ENCODE results near the gene ZBTB46. TPM values are rescaled to one million over a fixed set of nuclear protein-coding genes. Genes with fewer than 3 reads are reported as not detected.
A peak's percentile ranks its signal among the peaks of the same experiment; 100 is the strongest.

Gene ZBTB46
- total RNA-seq, 1 donor from 2014 or later = 13.5 TPM

DNA sequence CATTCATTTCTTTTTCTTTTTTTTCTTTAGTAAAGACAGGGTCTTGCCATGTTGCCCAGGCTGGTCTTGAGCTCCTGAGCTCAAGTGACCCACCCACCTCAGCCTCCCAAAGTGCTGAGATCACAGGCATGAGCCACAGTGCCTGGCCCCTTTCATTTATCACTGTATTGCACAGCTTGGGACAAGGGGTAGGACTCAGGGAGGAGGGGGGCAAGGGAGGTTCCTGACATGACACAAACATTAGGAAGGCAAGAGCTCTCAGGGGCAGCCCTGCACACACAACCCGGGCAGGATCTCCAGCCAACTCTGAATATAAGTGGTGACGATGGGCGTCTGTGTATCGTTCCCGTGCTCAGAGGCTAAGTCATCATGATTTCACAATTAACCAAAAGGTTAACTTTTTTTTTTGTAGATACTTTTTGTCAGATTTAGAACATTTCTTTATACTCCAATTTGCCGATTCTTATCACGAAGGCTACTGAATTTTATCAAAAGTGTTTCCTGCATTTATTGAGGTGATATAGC lies 71.6 kb downstream of the ZBTB46 start:
- no peak for DNase-seq
- intact Hi-C loops (cut with DNase I) = no loop called here
- no peak for ATAC-seq (ENCODE audit: poor library complexity)

DNA sequence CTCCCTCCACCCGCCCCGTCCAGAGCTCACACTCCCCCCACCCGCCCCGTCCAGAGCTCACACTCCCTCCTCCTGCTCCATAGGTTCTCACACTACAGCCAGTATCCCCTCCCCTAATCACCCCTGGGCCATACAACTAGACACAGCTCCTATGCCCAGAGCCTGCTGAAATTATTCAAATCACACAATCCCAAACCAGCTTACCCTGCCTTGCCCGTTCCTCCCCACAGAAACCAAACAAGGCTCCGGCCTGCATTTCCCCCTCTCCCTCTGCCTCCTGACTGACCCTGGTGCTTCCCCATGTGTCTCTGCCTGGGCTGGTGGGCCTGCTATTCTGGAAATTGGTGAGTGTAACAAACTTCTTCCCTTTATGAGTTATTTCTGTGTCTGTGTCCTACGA lies 72.9 kb downstream of the ZBTB46 start:
- intact Hi-C loops (cut with DNase I) = no loop called here
- no peak for ATAC-seq (ENCODE audit: poor library complexity)
- no peak for DNase-seq

DNA sequence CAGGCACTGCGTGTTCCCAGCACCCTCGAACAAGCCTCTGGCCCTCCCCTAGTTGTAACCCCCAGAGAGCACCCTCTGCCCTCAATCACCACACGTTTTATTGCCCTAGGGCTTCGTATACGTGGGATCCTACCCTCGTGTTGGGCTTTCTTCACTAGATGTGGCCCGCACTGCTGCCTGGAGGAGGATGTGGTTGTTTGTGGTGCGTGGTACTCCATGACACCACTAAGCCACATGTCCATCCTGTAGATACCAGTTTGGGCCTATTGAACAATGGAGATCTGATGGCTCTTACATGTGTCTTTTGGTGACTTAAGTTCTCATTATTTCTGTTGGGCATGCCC lies 74.4 kb downstream of the ZBTB46 start:
- intact Hi-C loops (cut with DNase I) = no loop called here
- DNase-seq = no peak
- ATAC-seq (ENCODE audit: poor library complexity) = no peak

DNA sequence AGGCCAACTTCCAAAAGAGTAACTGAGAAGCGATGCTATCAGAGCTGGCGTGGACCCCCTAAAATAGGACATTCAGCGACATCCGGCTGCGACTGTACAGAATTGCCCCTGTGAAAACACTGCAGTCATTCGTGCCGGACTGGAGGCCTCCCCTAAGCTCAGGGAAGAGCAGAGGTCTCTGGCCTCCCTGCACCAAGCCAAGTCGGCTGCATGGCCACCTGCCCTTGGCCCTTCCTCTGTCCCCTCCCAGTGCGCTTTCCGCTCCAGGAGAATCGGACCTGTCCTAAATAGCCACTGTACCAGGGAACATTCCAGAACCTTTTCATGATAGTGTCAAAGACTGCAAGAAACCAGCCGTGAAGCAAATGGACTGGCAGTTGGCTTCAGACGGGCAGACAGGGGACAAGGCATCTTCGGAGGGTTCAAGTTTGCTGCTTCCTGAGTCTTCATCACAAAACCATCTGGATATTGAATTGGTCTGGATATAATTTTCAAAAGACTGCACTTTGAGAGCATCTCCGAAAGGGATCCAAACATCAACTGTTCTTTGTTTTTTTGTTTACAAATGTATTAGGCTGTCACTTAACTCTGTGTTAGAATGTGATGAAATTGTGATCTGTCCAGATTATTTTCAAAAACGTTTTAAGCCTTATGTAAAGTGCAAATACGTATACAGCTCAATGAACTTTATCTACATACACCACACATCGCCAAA lies 75.0 kb downstream of the ZBTB46 start:
- no peak for ATAC-seq (ENCODE audit: poor library complexity)
- DNase-seq = no peak
- intact Hi-C loops (cut with DNase I) = no loop called here

DNA sequence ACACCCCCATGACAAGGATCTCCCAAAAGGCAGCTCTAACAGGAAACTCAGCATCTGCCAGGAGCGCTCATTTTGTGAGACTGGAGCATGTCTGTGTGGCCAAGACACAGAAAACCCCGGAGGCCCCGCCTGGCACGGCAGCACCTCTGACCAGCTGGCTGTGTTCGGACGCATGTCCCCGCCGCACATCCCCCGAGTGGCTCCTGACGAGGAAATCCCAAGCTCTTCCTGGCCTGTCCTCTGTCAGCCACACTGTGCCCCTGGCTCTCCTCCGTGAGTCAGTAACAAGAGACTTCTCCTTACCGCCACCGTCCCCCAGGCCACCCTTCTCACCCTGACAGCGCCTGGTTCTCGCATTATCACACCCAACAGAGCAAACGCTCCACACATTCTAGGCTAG lies 77.1 kb downstream of the ZBTB46 start:
- ATAC-seq (ENCODE audit: poor library complexity) = peak; percentile 14
- intact Hi-C loops (cut with DNase I) = no loop called here

DNA sequence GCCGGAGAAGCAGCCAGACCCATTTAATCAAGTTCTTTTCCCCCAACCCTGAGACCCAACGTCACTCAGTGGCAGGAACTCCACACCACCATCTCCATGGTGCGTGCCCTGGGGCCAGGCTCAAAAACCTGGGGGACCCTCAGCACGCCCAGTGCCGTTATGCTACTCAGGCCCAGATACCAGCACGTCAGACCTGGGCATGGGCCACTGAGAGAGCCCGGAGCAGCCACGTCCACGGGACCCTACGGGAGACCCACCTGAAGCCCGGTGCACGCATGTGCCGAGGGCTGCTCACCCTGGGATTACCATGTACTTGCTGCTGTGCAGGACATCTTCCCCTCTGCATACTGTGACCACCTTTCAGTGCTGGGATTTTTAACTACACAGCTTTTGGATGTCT lies 77.7 kb downstream of the ZBTB46 start:
- ATAC-seq (ENCODE audit: poor library complexity) = no peak
- DNase-seq = no peak
- intact Hi-C loops (cut with DNase I) = no loop called here

More for the DNA sequence above, 77.1 kb downstream of the ZBTB46 start:
- no peak for DNase-seq

DNA sequence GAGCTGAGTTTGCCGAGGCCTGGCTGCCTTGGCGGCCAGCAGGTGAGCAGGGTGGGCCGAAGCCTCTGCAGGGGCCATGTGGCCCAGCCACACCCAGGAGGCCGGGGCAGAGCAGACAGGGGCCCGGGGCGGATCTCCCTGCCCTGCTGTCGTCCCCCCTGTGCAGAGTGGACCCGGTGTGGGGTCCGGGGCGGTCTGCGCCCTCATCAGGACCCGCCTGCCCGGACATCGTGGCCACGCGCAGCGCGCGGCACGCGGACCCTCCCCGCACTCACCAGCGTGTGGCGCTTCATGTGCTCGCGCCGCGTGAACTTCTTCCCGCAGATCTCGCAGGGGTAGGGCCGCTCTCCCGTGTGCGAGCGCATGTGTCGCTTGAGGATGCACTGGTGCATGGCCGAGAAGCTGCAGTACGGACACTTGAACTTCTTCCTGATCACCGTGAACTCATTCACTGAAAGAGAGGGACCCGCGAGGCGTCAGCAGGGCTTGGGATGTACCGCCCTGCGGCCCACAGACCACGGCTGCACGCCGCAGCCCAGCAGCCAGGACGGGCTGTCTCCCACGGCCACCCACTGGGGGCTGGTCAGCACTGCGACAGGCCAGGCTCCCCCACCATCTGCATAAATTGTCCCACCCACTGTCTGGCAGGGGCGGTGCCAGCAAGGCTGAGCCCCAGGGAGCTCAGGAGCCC lies 78.5 kb downstream of the ZBTB46 start:
- ATAC-seq (ENCODE audit: poor library complexity) (no peak), DNase-seq (no peak)
- intact Hi-C loops (cut with DNase I) = no loop called here

DNA sequence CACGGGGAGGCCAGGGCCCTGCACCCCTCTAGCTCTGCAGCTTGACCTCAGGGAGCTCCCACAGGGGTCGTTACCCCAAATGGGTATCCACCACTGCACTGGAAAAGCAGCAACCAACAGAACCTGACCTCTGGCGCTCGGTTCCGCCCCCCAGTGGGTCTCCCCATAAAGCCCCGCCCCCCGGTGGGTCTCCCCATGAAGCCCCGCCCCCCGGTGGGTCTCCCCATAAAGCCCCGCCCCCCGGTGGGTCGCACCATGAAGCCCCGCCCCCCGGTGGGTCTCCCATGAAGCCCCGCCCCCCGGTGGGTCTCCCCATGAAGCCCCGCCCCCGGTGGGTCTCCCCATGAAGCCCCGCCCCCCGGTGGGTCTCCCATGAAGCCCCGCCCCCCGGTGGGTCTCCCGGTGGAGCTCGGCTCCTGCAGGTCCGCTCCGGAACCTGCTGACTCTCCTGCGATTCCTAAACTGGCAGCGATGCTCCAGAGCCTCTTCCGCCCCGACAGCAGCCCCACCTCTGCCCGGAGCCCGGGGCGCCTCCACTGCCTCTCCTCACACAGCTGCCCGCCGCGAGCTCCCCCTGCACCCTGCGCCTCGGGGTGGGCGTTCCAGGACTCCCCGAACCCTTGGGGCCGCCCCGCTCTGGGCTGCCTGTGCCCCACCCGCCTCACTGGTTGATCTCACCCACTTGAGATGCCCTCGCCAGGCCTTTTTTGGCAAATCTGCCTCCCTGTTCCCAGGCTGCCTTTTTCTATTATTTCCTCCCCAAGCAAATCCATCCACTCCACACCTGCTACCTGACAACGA lies 79.4 kb downstream of the ZBTB46 start:
- ATAC-seq (ENCODE audit: poor library complexity) (no peak), DNase-seq (no peak)
- intact Hi-C loops (cut with DNase I) = no loop called here

DNA sequence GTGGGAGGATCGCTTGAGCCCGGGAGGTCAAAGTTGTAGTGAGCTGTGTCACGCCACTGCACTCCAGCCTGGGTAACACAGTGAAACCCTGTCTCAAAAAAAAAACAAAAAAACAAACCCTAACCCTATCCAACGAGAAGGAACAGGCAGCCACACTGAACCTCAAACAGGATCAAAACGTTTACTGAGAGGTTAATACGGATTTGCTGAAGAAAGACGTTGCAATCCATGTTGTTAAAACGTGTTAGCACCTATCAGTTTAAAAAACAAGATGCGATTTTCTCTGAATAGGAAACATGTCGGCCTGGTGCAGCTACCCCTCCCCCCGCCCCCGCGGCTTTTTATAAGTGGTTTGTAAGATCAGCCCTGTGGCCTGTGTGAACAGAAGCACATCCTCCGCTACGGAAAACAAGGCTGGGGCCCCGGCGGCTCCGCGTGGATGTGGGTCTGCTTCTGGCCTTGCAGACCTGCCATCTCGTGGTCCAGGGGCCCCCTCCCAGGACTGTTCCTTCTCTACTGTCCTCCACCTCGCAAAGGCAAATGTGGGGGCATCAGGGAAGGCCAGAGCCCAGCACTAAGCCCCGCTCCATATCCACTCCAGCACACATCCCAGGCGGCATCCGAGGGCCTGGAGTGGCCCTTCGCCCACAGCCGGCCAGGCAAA lies 80.1 kb downstream of the ZBTB46 start:
- DNase-seq (no peak), ATAC-seq (ENCODE audit: poor library complexity) (no peak)

DNA sequence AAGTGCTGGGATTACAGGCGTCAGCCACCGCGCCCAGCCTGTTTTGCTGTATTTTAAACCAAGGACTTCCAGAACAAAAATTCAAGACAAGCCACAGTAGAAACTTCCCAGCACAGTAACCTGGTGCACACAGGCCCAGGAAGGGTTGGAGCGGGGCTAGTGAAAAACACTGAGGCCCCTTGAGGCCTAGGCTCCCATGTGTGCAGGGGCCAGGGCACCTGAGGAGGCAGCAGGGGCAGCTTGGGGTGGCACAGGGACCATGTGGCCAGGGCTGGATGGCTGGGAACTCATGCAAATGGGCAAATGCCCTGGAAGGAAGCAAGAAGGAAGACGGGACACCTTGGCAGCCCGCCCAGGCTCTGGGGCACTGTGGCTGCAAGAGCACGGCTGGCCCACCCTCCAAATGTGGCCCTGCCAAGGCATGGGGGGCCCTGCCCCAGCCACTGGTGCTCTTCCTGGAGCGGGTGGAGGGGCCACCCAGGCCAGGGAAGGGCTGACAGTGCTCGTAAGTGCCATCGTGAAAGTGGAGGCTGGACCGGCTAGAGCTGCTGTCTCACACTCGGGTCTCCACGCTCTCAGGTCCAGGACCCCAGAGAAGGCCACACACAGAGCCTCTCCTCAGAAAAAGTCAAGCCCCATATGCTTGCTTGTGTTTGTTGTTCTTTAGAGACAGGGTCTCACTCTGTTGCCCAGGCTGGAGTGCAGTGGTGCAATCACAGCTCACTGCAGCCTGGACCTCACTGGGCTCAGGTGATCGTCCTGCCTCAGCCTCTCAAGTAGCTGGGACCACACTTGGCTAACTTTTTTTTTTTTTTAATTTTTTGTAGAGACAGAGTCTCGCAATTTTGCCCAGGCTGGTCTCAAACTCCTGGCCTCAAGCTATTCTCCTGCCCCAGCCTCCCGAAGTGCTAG lies 81.2 kb downstream of the ZBTB46 start:
- no peak for ATAC-seq (ENCODE audit: poor library complexity)

More for the DNA sequence above, 80.1 kb downstream of the ZBTB46 start:
- intact Hi-C loops (cut with DNase I) = no loop called here

DNA sequence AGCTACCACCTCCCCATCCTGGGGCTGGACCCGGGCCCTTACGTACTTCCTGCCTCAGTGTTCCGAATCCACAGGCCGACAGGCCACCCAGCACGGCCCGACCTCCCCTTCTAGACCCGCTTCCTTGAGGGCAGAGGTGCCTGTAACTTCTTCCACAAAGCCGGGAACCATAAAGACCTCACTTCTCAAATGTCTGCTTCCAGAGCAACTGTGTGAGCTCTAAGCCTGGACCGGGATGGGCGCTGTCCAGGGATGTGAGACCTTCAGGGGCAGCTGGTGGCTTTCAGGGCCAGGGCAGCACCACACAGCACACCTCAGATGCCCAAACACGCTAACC lies 82.2 kb downstream of the ZBTB46 start:
- intact Hi-C loops (cut with DNase I) = no loop called here
- no peak for ATAC-seq (ENCODE audit: poor library complexity)
- no peak for DNase-seq

More for the DNA sequence above, 81.2 kb downstream of the ZBTB46 start:
- intact Hi-C loops (cut with DNase I) = no loop called here
- DNase-seq = no peak

DNA sequence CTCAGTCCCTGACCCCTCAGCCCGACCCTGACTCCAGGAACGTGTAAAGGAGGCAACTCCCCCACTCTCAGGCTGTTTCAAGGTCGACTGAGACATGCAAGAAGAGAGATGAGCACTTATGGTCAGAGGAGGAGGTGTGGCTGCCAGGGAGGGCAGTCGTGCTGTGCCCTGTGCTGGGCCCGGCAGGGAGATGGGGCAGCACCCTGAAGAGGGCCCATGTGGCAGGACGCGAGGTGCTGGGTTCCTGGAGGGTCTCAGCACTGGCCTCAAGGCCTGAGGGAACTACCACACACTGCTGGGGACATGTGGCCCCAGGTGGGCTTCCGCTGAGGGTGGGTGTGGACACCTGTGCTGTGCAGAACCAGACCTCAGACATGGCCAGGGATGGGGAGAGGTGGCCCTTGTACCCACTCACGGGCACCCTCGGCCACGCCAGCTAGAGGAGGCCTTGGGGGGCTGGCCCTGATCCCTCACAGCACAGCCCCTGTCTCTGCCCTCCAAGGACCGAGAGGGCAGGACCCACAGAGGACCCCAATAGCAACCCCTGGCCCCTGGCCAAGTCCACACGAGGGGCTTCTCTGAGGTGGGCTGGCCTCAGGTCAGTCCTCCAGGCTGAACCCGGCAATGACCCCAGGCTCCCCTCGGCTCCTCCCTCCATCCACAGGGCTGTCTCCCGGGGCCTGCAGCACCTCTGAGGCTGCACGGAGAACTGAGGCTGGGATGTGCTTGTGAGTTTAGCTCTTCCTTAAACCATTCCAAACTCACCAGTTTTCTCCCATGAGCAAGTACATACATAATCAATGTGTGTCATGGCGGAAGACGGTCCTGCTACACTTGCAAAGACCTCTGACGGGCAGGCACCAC lies 82.8 kb downstream of the ZBTB46 start:
- DNase-seq (no peak), ATAC-seq (ENCODE audit: poor library complexity) (peak; percentile 30)
- intact Hi-C loops (cut with DNase I) = no loop called here

DNA sequence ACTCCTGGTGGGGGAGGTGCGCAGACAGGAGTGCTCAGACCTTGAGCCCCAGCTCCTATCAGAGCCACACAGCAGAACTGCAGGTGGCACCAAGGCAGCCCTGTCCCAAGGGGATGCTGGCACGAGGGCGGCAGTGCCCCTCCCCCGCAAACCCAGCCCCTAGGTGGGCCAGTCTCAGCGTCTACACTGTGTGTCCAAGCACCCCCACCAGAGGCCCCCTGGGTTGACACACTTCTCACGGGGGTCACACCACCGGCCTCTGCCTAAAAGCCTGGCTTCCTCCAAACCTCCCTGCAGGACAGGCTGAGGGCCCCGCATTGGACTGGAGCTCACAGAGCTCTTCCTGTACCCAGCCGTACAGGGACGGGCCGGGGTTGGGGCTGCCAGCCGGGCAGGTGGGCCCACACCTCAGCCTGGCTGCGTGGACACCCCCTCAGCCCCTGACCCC lies 83.4 kb downstream of the ZBTB46 start:
- intact Hi-C loops (cut with DNase I) = no loop called here
- ATAC-seq (ENCODE audit: poor library complexity) (peak; percentile 4), DNase-seq (no peak)

DNA sequence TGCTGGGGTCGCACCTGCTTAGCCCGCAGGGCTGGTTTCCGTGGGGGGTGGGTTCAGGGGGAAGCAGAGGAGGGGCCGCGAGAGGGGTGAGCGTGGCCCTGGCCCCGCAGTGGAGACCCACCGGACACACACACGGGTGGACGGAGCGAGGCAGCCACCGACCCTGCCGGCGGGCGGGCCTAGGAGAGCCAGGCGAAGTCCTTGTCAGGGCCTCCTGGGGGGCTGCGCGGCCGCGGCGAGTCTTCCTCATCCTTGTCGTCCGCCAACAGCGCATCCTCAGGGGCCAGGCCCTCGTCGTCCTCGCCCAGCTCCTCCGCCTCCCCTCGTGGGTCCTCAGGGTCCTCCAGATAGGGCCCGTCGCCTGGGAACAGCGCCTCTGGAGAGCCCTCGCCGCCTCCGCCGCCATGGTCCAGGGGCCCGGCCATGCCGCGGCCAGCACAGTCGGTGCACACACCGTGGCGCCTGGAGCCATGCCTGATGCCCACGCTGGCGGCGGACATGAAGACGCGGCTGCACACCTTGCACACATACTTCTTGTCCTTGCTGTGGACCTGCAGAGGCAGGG lies 84.2 kb downstream of the ZBTB46 start:
- intact Hi-C loops (cut with DNase I) = no loop called here
- no peak for ATAC-seq (ENCODE audit: poor library complexity)
- DNase-seq = no peak

DNA sequence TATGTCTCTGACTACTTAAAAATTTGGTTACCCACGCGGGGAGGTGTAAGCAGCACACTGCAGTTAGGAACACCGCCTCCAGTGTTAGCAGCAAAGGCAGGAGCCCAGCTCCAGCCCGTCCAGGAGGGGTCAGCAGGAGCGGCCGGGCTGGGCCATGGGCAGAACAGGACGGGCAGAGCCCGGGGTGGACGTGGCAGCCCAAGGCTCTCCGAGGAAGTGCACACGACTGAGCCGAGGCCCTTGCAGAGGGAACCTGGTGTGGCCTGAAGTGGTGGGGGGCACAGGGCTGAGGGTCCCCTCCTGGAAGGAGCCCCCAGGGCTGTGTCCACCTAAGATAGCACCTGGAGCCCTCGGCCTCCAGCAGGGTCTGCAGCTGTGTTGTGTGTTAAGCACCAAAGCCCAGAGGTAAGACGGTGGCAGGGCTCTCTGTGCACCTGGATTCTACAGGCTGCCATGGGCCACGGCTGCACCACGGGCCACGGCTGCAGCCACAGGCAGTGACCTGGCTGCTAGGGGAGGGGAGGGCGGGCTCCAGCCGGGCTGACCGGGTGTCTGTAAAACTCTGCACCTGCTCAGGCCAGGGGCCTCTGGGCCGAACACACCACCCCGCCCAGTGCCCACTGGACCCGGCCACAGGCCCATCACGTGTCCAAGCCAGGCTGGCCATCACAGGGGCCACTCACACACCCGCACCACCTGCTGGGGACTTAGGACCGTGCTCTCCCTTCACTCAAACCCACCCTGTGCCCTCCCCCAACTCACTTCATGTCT lies 84.9 kb downstream of the ZBTB46 start:
- ATAC-seq (ENCODE audit: poor library complexity) (no peak), DNase-seq (no peak)
- intact Hi-C loops (cut with DNase I) = no loop called here

DNA sequence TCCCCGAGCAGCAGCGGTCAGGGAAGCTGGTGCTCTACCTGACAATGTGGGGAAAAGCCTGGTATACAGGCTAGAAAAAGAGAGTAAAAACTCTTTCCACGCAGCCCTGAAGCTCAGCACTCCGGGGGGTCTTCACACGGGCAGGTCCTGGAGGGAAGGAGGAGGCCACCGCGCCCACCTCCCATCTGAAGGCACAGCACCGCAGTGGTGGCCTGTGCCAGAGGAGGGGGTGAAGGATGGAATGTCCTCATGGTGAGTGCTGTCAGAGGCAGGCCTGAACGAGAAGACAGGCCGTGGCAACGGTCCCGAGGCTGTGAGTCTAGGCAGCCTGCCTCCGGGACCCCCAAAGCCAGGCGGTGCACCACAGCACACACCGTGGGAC lies 85.6 kb downstream of the ZBTB46 start:
- DNase-seq (no peak), ATAC-seq (ENCODE audit: poor library complexity) (no peak)
- intact Hi-C loops (cut with DNase I) = no loop called here
